HG02840 (cell line): ENCODE measurements around the gene PTTG1.
"Not testable (repeated sequence)": the region's sequence is repeated elsewhere in the genome, so short reads cannot be mapped to it uniquely, and the experiment has no call there.

Experiments used
- ATAC-seq: cut with Tn5 transposase; IDR thresholded peaks from one replicate; pipeline ENCODE4 v1.9.1; 2021; ENCODE audit warnings: mild to moderate bottlenecking, moderate library complexity, moderate number of reproducible peaks; ENCODE audit not compliant: unreplicated experiment, low FRiP score

Gene PTTG1

GRCh38 chr5:160420331-160420610, 1.4 kb upstream of the PTTG1 start:
- no peak for ATAC-seq

GRCh38 chr5:160423099-160423498, 1.4 kb downstream of the PTTG1 start:
- no peak for ATAC-seq

GRCh38 chr5:160427607-160428006, 6.0 kb downstream of the PTTG1 start:
- ATAC-seq, result no peak

GRCh38 chr5:160432196-160432595, 10.5 kb downstream of the PTTG1 start:
- ATAC-seq, result no peak

- no peak for ATAC-seq
Measured at GRCh38 chr5:160432787-160433186, 11.1 kb downstream of the PTTG1 start.

- ATAC-seq, result peak; percentile 72
Measured at GRCh38 chr5:160434022-160434531, 12.4 kb downstream of the PTTG1 start.

GRCh38 chr5:160435532-160435931, 13.9 kb downstream of the PTTG1 start:
- no peak for ATAC-seq

- no peak for ATAC-seq
Measured at GRCh38 chr5:160436017-160436416, 14.4 kb downstream of the PTTG1 start.

- not testable (repeated sequence) for ATAC-seq
Measured at GRCh38 chr5:160436661-160437060, 15.0 kb downstream of the PTTG1 start.

- no peak for ATAC-seq
Measured at GRCh38 chr5:160437271-160437670, 15.6 kb downstream of the PTTG1 start.

- peak; percentile 33 for ATAC-seq
Measured at GRCh38 chr5:160438316-160439204, 16.9 kb downstream of the PTTG1 start.

- ATAC-seq, result peak; percentile 56
Measured at GRCh38 chr5:160439205-160439600, 17.5 kb downstream of the PTTG1 start.

- ATAC-seq, result peak; percentile 26
Measured at GRCh38 chr5:160441311-160441781, 19.7 kb downstream of the PTTG1 start.

GRCh38 chr5:160442824-160443431, 21.3 kb downstream of the PTTG1 start:
- no peak for ATAC-seq

- ATAC-seq, result no peak
Measured at GRCh38 chr5:160444407-160444806, 22.8 kb downstream of the PTTG1 start.

GRCh38 chr5:160445132-160445531, 23.5 kb downstream of the PTTG1 start:
- ATAC-seq, result no peak

- no peak for ATAC-seq
Measured at GRCh38 chr5:160445751-160446150, 24.1 kb downstream of the PTTG1 start.

GRCh38 chr5:160448886-160449285, 27.2 kb downstream of the PTTG1 start:
- no peak for ATAC-seq

- no peak for ATAC-seq
Measured at GRCh38 chr5:160449458-160449857, 27.8 kb downstream of the PTTG1 start.

GRCh38 chr5:160450164-160450932, 28.7 kb downstream of the PTTG1 start:
- no peak for ATAC-seq

GRCh38 chr5:160451281-160451680, 29.6 kb downstream of the PTTG1 start:
- no peak for ATAC-seq
